ENCODE measurements around the gene SMCO4.
"Not testable (repeated sequence)": the region's sequence is repeated elsewhere in the genome, so short reads cannot be mapped to it uniquely, and the experiment has no call there.

Gene SMCO4

GRCh38 chr11:93560199-93560932 is 17.2 kb upstream of the SMCO4 start:
- no peak for DNase-seq

- no peak for DNase-seq
Measured at GRCh38 chr11:93559681-93560080, 16.5 kb upstream of the SMCO4 start.

GRCh38 chr11:93552874-93553273 is 9.7 kb upstream of the SMCO4 start:
- DNase-seq, result no peak

GRCh38 chr11:93549976-93550375 is 6.8 kb upstream of the SMCO4 start:
- no peak for DNase-seq

- no peak for DNase-seq
Measured at GRCh38 chr11:93548679-93549319, 5.6 kb upstream of the SMCO4 start.

GRCh38 chr11:93547773-93548172 is 4.6 kb upstream of the SMCO4 start:
- DNase-seq, result no peak

GRCh38 chr11:93547028-93547427 is 3.8 kb upstream of the SMCO4 start:
- DNase-seq, result no peak

- no peak for DNase-seq
Measured at GRCh38 chr11:93545566-93545965, 2.4 kb upstream of the SMCO4 start.

GRCh38 chr11:93542811-93543229 is 371 bp downstream of the SMCO4 start:
- DNase-seq, result peak in 5 of 56 donors; percentile 25 to 61 (median 43)

- DNase-seq, result peak in 17 of 56 donors; percentile 5 to 51 (median 26)
Measured at GRCh38 chr11:93541884-93542810, 1.0 kb downstream of the SMCO4 start.

GRCh38 chr11:93540896-93541553 is 2.2 kb downstream of the SMCO4 start:
- DNase-seq, result no peak

- no peak for DNase-seq
Measured at GRCh38 chr11:93540337-93540736, 2.9 kb downstream of the SMCO4 start.

- peak in 24 of 56 donors; percentile 7 to 40 (median 16) for DNase-seq
Measured at GRCh38 chr11:93537767-93538261, 5.4 kb downstream of the SMCO4 start.

- peak in 43 of 56 donors; percentile 5 to 77 (median 32) for DNase-seq
Measured at GRCh38 chr11:93537049-93537448, 6.1 kb downstream of the SMCO4 start.

- DNase-seq, result no peak
Measured at GRCh38 chr11:93536101-93536861, 6.9 kb downstream of the SMCO4 start.

- not testable (repeated sequence) for DNase-seq
Measured at GRCh38 chr11:93535578-93535977, 7.6 kb downstream of the SMCO4 start.

GRCh38 chr11:93532806-93533205 is 10.4 kb downstream of the SMCO4 start:
- DNase-seq, result no peak

- DNase-seq, result no peak
Measured at GRCh38 chr11:93532281-93532789, 10.9 kb downstream of the SMCO4 start.

- no peak for DNase-seq
Measured at GRCh38 chr11:93530468-93530826, 12.7 kb downstream of the SMCO4 start.

Data from nucleus accumbens (tissue), 56 donors.